ENCODE data around the gene RHBDF1.

RHBDF1 gene

GRCh38 chr16:62283-62967 is 10.0 kb downstream of the RHBDF1 start:
- TF ChIP-seq PKNOX1 (IDR thresholded peaks at IDR 0.05) (no peak), SUZ12 (IDR thresholded peaks at IDR 0.05) (no peak), TARDBP (IDR thresholded peaks at IDR 0.05) (no peak), CTBP1 (IDR thresholded peaks at IDR 0.05; ENCODE audit: borderline replicate concordance) (no peak), NFRKB (IDR thresholded peaks at IDR 0.05) (no peak), LEF1 (IDR thresholded peaks at IDR 0.05; ENCODE audit: borderline replicate concordance) (no peak), ARNT (IDR thresholded peaks at IDR 0.05) (no peak), FOXM1 (IDR thresholded peaks at IDR 0.05; ENCODE audit: borderline replicate concordance) (no peak), SP1 (IDR thresholded peaks at IDR 0.05) (no peak), ZNF384 (IDR thresholded peaks at IDR 0.05) (no peak), L3MBTL2 (conservative IDR thresholded peaks at IDR 0.05) (no peak), ELF4 (IDR thresholded peaks at IDR 0.05) (no peak), BHLHE40 (IDR thresholded peaks at IDR 0.05; ENCODE audit: borderline replicate concordance) (no peak), HDGF (IDR thresholded peaks at IDR 0.05; ENCODE audit: borderline replicate concordance) (no peak), FOXK2 (IDR thresholded peaks at IDR 0.05) (no peak), FOXA1 (IDR thresholded peaks at IDR 0.05) (no peak)
- ChIA-PET CTCF (interaction anchor here (0.6 to 1.0 kb wide), 3 partner anchors 9 to 35 kb away, joined by 3 to 5 read pairs (median 3); partner anchors contain the start of genes POLR3K and SNRNP25), POLR2A (interaction anchor here (8.3 kb wide), 1 partner anchor 9 kb away, joined by 31 read pairs; the partner anchor contains the start of genes POLR3K and SNRNP25)
- no peak for DNase-seq (ENCODE audit: extremely low spot score)

GRCh38 chr16:61879-62281 is 10.6 kb downstream of the RHBDF1 start:
- no peak for DNase-seq (ENCODE audit: extremely low spot score)
- POLR2A ChIA-PET, result interaction anchor here (8.3 kb wide), 1 partner anchor 8 kb away, joined by 31 read pairs; the partner anchor contains the start of genes POLR3K and SNRNP25
- CTCF ChIA-PET, result interaction anchor here (0.8 to 1.0 kb wide), 2 partner anchors 8 to 35 kb away, joined by 3 to 5 read pairs; partner anchors contain the start of genes POLR3K and SNRNP25
- no peak for TF ChIP-seq FOXA1 (IDR thresholded peaks at IDR 0.05)
- TF ChIP-seq ARNT (IDR thresholded peaks at IDR 0.05), result no peak
- TF ChIP-seq SP1 (IDR thresholded peaks at IDR 0.05), result no peak
- TF ChIP-seq FOXK2 (IDR thresholded peaks at IDR 0.05), result no peak
- TF ChIP-seq ELF4 (IDR thresholded peaks at IDR 0.05), result no peak
- no peak for TF ChIP-seq FOXM1 (IDR thresholded peaks at IDR 0.05; ENCODE audit: borderline replicate concordance)
- no peak for TF ChIP-seq LEF1 (IDR thresholded peaks at IDR 0.05; ENCODE audit: borderline replicate concordance)
- no peak for TF ChIP-seq CTBP1 (IDR thresholded peaks at IDR 0.05; ENCODE audit: borderline replicate concordance)
- no peak for TF ChIP-seq ZNF384 (IDR thresholded peaks at IDR 0.05)
- no peak for TF ChIP-seq HDGF (IDR thresholded peaks at IDR 0.05; ENCODE audit: borderline replicate concordance)
- TF ChIP-seq SUZ12 (IDR thresholded peaks at IDR 0.05), result no peak
- TF ChIP-seq BHLHE40 (IDR thresholded peaks at IDR 0.05; ENCODE audit: borderline replicate concordance), result no peak
- no peak for TF ChIP-seq NFRKB (IDR thresholded peaks at IDR 0.05)
- no peak for TF ChIP-seq TARDBP (IDR thresholded peaks at IDR 0.05)
- TF ChIP-seq L3MBTL2 (conservative IDR thresholded peaks at IDR 0.05), result no peak

- ChIA-PET POLR2A (interaction anchor here (8.3 kb wide), 1 partner anchor 8 kb away, joined by 31 read pairs; the partner anchor contains the start of genes POLR3K and SNRNP25), CTCF (no interaction called here)
- no peak for TF ChIP-seq SP1 (IDR thresholded peaks at IDR 0.05)
- TF ChIP-seq SUZ12 (IDR thresholded peaks at IDR 0.05), result no peak
- no peak for TF ChIP-seq ZNF384 (IDR thresholded peaks at IDR 0.05)
- no peak for DNase-seq (ENCODE audit: extremely low spot score)
Measured at GRCh38 chr16:60929-61878, 11.2 kb downstream of the RHBDF1 start.

- POLR2A ChIA-PET, result no interaction called here
- no peak for DNase-seq (ENCODE audit: extremely low spot score)
Measured at GRCh38 chr16:60166-60565, 12.3 kb downstream of the RHBDF1 start.

GRCh38 chr16:59440-60059 is 12.9 kb downstream of the RHBDF1 start:
- no peak for DNase-seq (ENCODE audit: extremely low spot score)
- TF ChIP-seq NFRKB (IDR thresholded peaks at IDR 0.05) (no peak), L3MBTL2 (conservative IDR thresholded peaks at IDR 0.05) (no peak), BHLHE40 (IDR thresholded peaks at IDR 0.05; ENCODE audit: borderline replicate concordance) (no peak), PKNOX1 (IDR thresholded peaks at IDR 0.05) (no peak), SUZ12 (IDR thresholded peaks at IDR 0.05) (no peak), ZNF384 (IDR thresholded peaks at IDR 0.05) (no peak), LEF1 (IDR thresholded peaks at IDR 0.05; ENCODE audit: borderline replicate concordance) (no peak), HDGF (IDR thresholded peaks at IDR 0.05; ENCODE audit: borderline replicate concordance) (no peak), FOXK2 (IDR thresholded peaks at IDR 0.05) (no peak), FOXM1 (IDR thresholded peaks at IDR 0.05; ENCODE audit: borderline replicate concordance) (no peak)
- POLR2A ChIA-PET, result no interaction called here
- CTCF ChIA-PET, result no interaction called here

More at GRCh38 chr16:60166-60565, 12.3 kb downstream of the RHBDF1 start:
- CTCF ChIA-PET, result no interaction called here
- TF ChIP-seq ZNF384 (IDR thresholded peaks at IDR 0.05) (no peak), LEF1 (IDR thresholded peaks at IDR 0.05; ENCODE audit: borderline replicate concordance) (no peak), FOXK2 (IDR thresholded peaks at IDR 0.05) (no peak), ARNT (IDR thresholded peaks at IDR 0.05) (no peak), ELF4 (IDR thresholded peaks at IDR 0.05) (no peak), TARDBP (IDR thresholded peaks at IDR 0.05) (no peak), L3MBTL2 (conservative IDR thresholded peaks at IDR 0.05) (no peak), SUZ12 (IDR thresholded peaks at IDR 0.05) (no peak), FOXA1 (IDR thresholded peaks at IDR 0.05) (no peak), CTBP1 (IDR thresholded peaks at IDR 0.05; ENCODE audit: borderline replicate concordance) (no peak), FOXM1 (IDR thresholded peaks at IDR 0.05; ENCODE audit: borderline replicate concordance) (no peak), HDGF (IDR thresholded peaks at IDR 0.05; ENCODE audit: borderline replicate concordance) (no peak)

Measured in HEK293T (cell line).